Measurements from ENCODE around the gene KRTAP10-3. TPM values are rescaled to one million over a fixed set of nuclear protein-coding genes. Genes with fewer than 3 reads are reported as not detected.

The KRTAP10-3 gene
- total RNA-seq, 1 donor from 2014 or later = not detected

DNA sequence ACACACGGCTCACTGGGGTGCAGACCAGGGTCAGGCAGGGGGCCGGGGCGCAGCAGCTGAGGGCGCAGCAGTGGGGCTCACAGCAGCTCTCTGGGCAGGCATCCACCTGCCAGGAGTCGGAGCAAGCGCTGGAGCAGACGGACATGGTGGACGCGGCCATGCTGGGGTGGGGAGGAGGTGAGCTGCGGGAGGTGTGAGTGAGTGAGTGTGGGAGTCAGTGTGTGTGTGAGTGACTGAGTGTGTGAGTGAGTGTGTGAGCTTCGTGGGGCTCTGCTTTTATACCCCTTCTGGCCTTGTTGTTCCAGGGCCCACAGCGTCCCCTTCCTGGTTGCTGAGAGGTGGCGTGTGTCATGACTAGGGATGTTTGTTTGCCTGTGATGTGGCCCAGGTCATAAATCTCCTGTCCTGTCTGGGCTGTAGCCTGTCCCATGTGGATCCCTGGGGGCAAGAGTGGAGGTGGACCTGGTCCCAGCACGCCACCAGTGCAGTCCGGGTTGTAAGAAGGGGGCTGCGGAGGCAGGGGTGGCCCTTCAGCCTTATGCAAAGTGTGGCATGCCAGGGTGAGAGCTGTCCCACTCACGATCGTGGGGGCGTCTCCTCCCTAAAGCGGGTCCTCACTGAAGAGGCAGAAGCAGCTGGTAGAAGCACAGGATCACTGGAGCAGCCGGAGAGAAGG is 18.5 kb downstream of the KRTAP10-3 start, which contains the start of gene KRTAP10-1:
Gene KRTAP10-1, minus strand, starts transcription at position 205 of the 676 bp plus-strand sequence. Its CDS starts 45 bp downstream, at position 160.
- FAIRE-seq (no peak), DNase-seq (ENCODE audit: low read depth) (no peak)
- H3K36me3 ChIP-seq (ENCODE audit: control insufficient read depth, insufficient read depth, low read length) = no peaks in the 10 kb centered on the region
- TF ChIP-seq, protein P1, sequence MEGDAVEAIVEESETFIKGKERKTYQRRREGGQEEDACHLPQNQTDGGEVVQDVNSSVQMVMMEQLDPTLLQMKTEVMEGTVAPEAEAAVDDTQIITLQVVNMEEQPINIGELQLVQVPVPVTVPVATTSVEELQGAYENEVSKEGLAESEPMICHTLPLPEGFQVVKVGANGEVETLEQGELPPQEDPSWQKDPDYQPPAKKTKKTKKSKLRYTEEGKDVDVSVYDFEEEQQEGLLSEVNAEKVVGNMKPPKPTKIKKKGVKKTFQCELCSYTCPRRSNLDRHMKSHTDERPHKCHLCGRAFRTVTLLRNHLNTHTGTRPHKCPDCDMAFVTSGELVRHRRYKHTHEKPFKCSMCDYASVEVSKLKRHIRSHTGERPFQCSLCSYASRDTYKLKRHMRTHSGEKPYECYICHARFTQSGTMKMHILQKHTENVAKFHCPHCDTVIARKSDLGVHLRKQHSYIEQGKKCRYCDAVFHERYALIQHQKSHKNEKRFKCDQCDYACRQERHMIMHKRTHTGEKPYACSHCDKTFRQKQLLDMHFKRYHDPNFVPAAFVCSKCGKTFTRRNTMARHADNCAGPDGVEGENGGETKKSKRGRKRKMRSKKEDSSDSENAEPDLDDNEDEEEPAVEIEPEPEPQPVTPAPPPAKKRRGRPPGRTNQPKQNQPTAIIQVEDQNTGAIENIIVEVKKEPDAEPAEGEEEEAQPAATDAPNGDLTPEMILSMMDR (IDR thresholded peaks at IDR 0.05; ENCODE audit: insufficient read depth, low read length, severe bottlenecking) = no peak
- H3K4me3 ChIP-seq (ENCODE audit: low read depth, low read length) = no peak within 1 kb of the TSS
- H3K27me3 ChIP-seq (ENCODE audit: control insufficient read depth, insufficient read depth, low read length) = no peaks in the 10 kb centered on the region

DNA sequence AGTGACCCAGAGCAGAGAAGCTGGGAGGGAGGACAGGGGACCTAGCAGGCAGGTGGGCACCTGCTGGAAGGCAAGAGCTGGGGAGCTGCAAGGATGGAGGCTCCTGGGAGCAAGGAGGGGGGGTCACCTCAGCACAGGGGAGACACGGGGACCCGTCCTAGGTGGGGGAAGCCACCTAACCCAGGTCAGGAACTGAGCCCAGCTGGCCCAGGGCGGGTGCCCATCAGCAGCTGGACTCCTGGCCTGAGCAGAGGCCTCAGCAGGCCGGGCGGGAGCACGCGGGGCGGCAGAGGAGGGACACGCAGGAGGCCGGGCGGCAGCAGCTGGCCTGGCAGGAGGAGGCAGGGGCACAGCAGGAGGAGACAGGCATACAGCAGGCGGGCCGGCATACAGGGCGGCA is 19.5 kb downstream of the KRTAP10-3 start:
- no peaks in the 10 kb centered on the region for H3K36me3 ChIP-seq (ENCODE audit: control insufficient read depth, insufficient read depth, low read length)
- TF ChIP-seq, protein P1 (IDR thresholded peaks at IDR 0.05; ENCODE audit: insufficient read depth, low read length, severe bottlenecking) = no peak
- H3K4me3 ChIP-seq (ENCODE audit: low read depth, low read length) = no peak overlapping the region
- no peak for FAIRE-seq
- no peak for DNase-seq (ENCODE audit: low read depth)
- no peaks in the 10 kb centered on the region for H3K27me3 ChIP-seq (ENCODE audit: control insufficient read depth, insufficient read depth, low read length)

- DNase-seq (ENCODE audit: low read depth) = no peak
- TF ChIP-seq, protein P1 (IDR thresholded peaks at IDR 0.05; ENCODE audit: insufficient read depth, low read length, severe bottlenecking) = no peak
- Histone ChIP-seq H3K4me3 (ENCODE audit: low read depth, low read length) (no peak overlapping the region), H3K27me3 (ENCODE audit: control insufficient read depth, insufficient read depth, low read length) (no peaks in the 10 kb centered on the region), H3K36me3 (ENCODE audit: control insufficient read depth, insufficient read depth, low read length) (no peaks in the 10 kb centered on the region)
- FAIRE-seq = no peak
Measured at GRCh38 chr21:44537930-44538911, 20.4 kb downstream of the KRTAP10-3 start.

DNA sequence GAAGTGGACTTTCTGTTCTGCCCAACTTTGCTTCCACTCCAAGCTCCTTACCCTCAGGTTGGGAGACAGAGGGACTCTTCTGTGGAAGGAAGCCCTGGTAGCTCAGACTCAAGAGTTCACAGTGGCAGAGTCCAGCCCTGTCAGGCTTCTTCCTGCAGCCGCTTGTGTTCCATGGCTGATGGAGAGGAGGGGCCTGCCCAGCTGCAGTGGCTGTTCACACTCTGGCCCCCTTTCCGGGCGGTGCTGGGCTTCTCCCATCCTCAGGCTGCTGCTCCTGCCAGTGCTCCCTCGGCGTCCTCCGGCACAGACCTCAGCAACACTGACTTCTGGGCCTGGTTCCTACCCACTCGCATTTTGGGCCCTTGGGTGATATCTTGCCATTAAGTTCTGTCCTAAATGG is 22.6 kb downstream of the KRTAP10-3 start:
- FAIRE-seq (no peak), DNase-seq (ENCODE audit: low read depth) (no peak)
- Histone ChIP-seq H3K27me3 (ENCODE audit: control insufficient read depth, insufficient read depth, low read length) (no peaks in the 10 kb centered on the region), H3K36me3 (ENCODE audit: control insufficient read depth, insufficient read depth, low read length) (no peaks in the 10 kb centered on the region), H3K4me3 (ENCODE audit: low read depth, low read length) (no peak overlapping the region)
- TF ChIP-seq, protein P1 (IDR thresholded peaks at IDR 0.05; ENCODE audit: insufficient read depth, low read length, severe bottlenecking) = no peak

- TF ChIP-seq, protein P1 (IDR thresholded peaks at IDR 0.05; ENCODE audit: insufficient read depth, low read length, severe bottlenecking) = no peak
- DNase-seq (ENCODE audit: low read depth) = no peak
- FAIRE-seq = no peak
- H3K36me3 ChIP-seq (ENCODE audit: control insufficient read depth, insufficient read depth, low read length) = no peaks in the 10 kb centered on the region
- H3K4me3 ChIP-seq (ENCODE audit: low read depth, low read length) = no peak overlapping the region
- no peaks in the 10 kb centered on the region for H3K27me3 ChIP-seq (ENCODE audit: control insufficient read depth, insufficient read depth, low read length)
Measured at GRCh38 chr21:44534688-44535087, 23.9 kb downstream of the KRTAP10-3 start.
